Stimulated activated CD4-positive, alpha-beta T cell treated with anti-CD3 and anti-CD28 coated beads, TNF-alpha, amount 100 ng/mL, for 48 hours (primary cell): Measurements from ENCODE around the gene TTLL8.
"Not testable (repeated sequence)": the region's sequence is repeated elsewhere in the genome, so short reads cannot be mapped to it uniquely, and the experiment has no call there.

ENCODE experiments used
- DNase-seq, 3 donors: peaks; one replicate each; pipeline ENCODE4 v3.0.0-alpha.2; 2020; ENCODE audit warnings: low read depth in 3 of 3

Gene TTLL8

GRCh38 chr22:50058061-50058905 lies at the start of gene TTLL8:
Gene TTLL8 (minus strand): TSS chr22:50058298.
- no peak for DNase-seq

- DNase-seq = no peak
Observed at GRCh38 chr22:50107529-50107928, 49.4 kb upstream of the TTLL8 start.

- no peak for DNase-seq
Observed at GRCh38 chr22:50105208-50106100, 47.4 kb upstream of the TTLL8 start.

- DNase-seq = no peak
Observed at GRCh38 chr22:50104141-50104544, 46.0 kb upstream of the TTLL8 start.

GRCh38 chr22:50102946-50103345 lies 44.8 kb upstream of the TTLL8 start:
- no peak for DNase-seq

GRCh38 chr22:50101870-50102565 lies 43.9 kb upstream of the TTLL8 start:
- DNase-seq = no peak

GRCh38 chr22:50098052-50098451 lies 40.0 kb upstream of the TTLL8 start:
- no peak for DNase-seq

- DNase-seq = no peak
Observed at GRCh38 chr22:50092342-50092741, 34.2 kb upstream of the TTLL8 start.

- no peak for DNase-seq
Observed at GRCh38 chr22:50091092-50091768, 33.1 kb upstream of the TTLL8 start.

- no peak for DNase-seq
Observed at GRCh38 chr22:50090412-50090714, 32.3 kb upstream of the TTLL8 start.

- DNase-seq = no peak
Observed at GRCh38 chr22:50089682-50090411, 31.7 kb upstream of the TTLL8 start, which contains the start of gene MOV10L1. Gene MOV10L1 (plus strand): TSS chr22:50090006. CDS start chr22:50090089, 83 bp downstream.

- no peak for DNase-seq
Observed at GRCh38 chr22:50089231-50089630, 31.1 kb upstream of the TTLL8 start.

- no peak for DNase-seq
Observed at GRCh38 chr22:50088096-50088495, 30.0 kb upstream of the TTLL8 start.

GRCh38 chr22:50087646-50088045 lies 29.5 kb upstream of the TTLL8 start:
- no peak for DNase-seq

GRCh38 chr22:50086975-50087374 lies 28.9 kb upstream of the TTLL8 start:
- not testable (repeated sequence) for DNase-seq

GRCh38 chr22:50086526-50086925 lies 28.4 kb upstream of the TTLL8 start:
- no peak for DNase-seq

GRCh38 chr22:50085211-50085972 lies 27.3 kb upstream of the TTLL8 start, which contains the start of gene MLC1:
Gene MLC1 (minus strand): TSS chr22:50085426. CDS start chr22:50084902, 524 bp downstream.
- DNase-seq = no peak

GRCh38 chr22:50084614-50085021 lies 26.5 kb upstream of the TTLL8 start:
- no peak for DNase-seq

GRCh38 chr22:50084080-50084477 lies 26.0 kb upstream of the TTLL8 start:
- no peak for DNase-seq

- no peak for DNase-seq
Observed at GRCh38 chr22:50083462-50084079, 25.5 kb upstream of the TTLL8 start.
